ENCODE data around the gene ZNF763. TPM values are rescaled to one million over a fixed set of nuclear protein-coding genes. Genes with fewer than 3 reads are reported as not detected.
A peak's percentile ranks its signal among the peaks of the same experiment; 100 is the strongest.
"Not testable (repeated sequence)": the region's sequence is repeated elsewhere in the genome, so short reads cannot be mapped to it uniquely, and the experiment has no call there.

The ZNF763 gene
- total RNA-seq, 4 donors from 2014 or later = 1.9 to 7.8 (median 4.3) TPM

GRCh38 chr19:11982526-11982925 is 17.7 kb downstream of the ZNF763 start:
- 81 to 83% methylated on average over 4 of the region's 4 CpGs for WGBS, 2 donors
- TF ChIP-seq POLR2A (IDR thresholded peaks at IDR 0.05) (no peak), CTCF (IDR thresholded peaks at IDR 0.05) (no peak)
- no peak for DNase-seq (ENCODE audit: low spot score in 2 of 2)
- H3K4me3 ChIP-seq (ENCODE audit: low read depth, poor library complexity, severe bottlenecking) = no peak overlapping the region
- intact Hi-C loops (cut with DNase I; ENCODE audit: low total_unique reads) = no loop called here

GRCh38 chr19:11984986-11985385 is 20.1 kb downstream of the ZNF763 start:
- no peak for DNase-seq (ENCODE audit: low spot score in 2 of 2)
- 22 to 29% methylated on average over 5 of the region's 5 CpGs for WGBS, 2 donors

GRCh38 chr19:11986754-11987153 is 21.9 kb downstream of the ZNF763 start:
- no peak for TF ChIP-seq CTCF (IDR thresholded peaks at IDR 0.05)
- intact Hi-C loops (cut with DNase I; ENCODE audit: low total_unique reads) = loop anchor here (5.0 kb wide), 1 partner anchor 189 kb away; the partner anchor contains the start of gene ZNF491
- 92 to 93% methylated on average over 17 of the region's 17 CpGs for WGBS, 2 donors
- DNase-seq (ENCODE audit: low spot score in 2 of 2) = no peak
- H3K4me3 ChIP-seq (ENCODE audit: low read depth, poor library complexity, severe bottlenecking) = no peak overlapping the region

More at GRCh38 chr19:11984986-11985385, 20.1 kb downstream of the ZNF763 start:
- TF ChIP-seq POLR2A (IDR thresholded peaks at IDR 0.05) = no peak
- TF ChIP-seq CTCF (IDR thresholded peaks at IDR 0.05) = no peak
- intact Hi-C loops (cut with DNase I; ENCODE audit: low total_unique reads) = loop anchor here (5.0 kb wide), 1 partner anchor 188 kb away; the partner anchor contains the start of gene ZNF491
- H3K4me3 ChIP-seq (ENCODE audit: low read depth, poor library complexity, severe bottlenecking) = no peak overlapping the region

GRCh38 chr19:11987405-11988281 is 22.8 kb downstream of the ZNF763 start:
- 1% methylated on average over 49 to 54 of the region's 54 CpGs for WGBS, 2 donors
- DNase-seq (ENCODE audit: low spot score in 2 of 2) = peak; percentile 96 to 99
- intact Hi-C loops (cut with DNase I; ENCODE audit: low total_unique reads) = loop anchor here (5.0 kb wide), 1 partner anchor 190 kb away; the partner anchor contains the start of gene ZNF491
- peak overlapping the region; percentile 57 for H3K4me3 ChIP-seq (ENCODE audit: low read depth, poor library complexity, severe bottlenecking)
- TF ChIP-seq CTCF (IDR thresholded peaks at IDR 0.05) (no peak), POLR2A (IDR thresholded peaks at IDR 0.05) (peak in 1 of 2 donors; percentile 9)

- intact Hi-C loops (cut with DNase I; ENCODE audit: low total_unique reads) = loop anchor here (5.0 kb wide), 1 partner anchor 192 kb away; the partner anchor contains the start of gene ZNF491
- no peak for DNase-seq (ENCODE audit: low spot score in 2 of 2)
- H3K4me3 ChIP-seq (ENCODE audit: low read depth, poor library complexity, severe bottlenecking) = no peak overlapping the region
- TF ChIP-seq CTCF (IDR thresholded peaks at IDR 0.05) (no peak), POLR2A (IDR thresholded peaks at IDR 0.05) (no peak)
- 61 to 64% methylated on average over 9 of the region's 9 CpGs for WGBS, 2 donors
Measured at GRCh38 chr19:11989112-11989456, 24.2 kb downstream of the ZNF763 start.

GRCh38 chr19:11991921-11992320 is 27.1 kb downstream of the ZNF763 start:
- H3K4me3 ChIP-seq (ENCODE audit: low read depth, poor library complexity, severe bottlenecking); DNase-seq (ENCODE audit: low spot score in 2 of 2): not testable (repeated sequence)
- WGBS, 2 donors = 81 to 84% methylated on average over 4 of the region's 4 CpGs
- intact Hi-C loops (cut with DNase I; ENCODE audit: low total_unique reads) = loop anchor here (5.0 kb wide), 1 partner anchor 70 kb away; no protein-coding TSS in a partner anchor
